Measurements from ENCODE around the gene MKNK2. TPM values are rescaled to one million over a fixed set of nuclear protein-coding genes. Genes with fewer than 3 reads are reported as not detected.

MKNK2 gene
- polyA plus RNA-seq, 1 experiment = 31.1 TPM

GRCh38 chr19:2060884-2061494 lies 9.9 kb upstream of the MKNK2 start:
- ChIA-PET POLR2A (interaction anchor here (0.6 to 0.8 kb wide), 2 partner anchors 13 to 98 kb away, joined by 3 to 4 read pairs; no protein-coding TSS in a partner anchor), CTCF (no interaction called here)
- Histone ChIP-seq H3K27me3 (ENCODE audit: control insufficient read depth, insufficient read depth, low read length) (no peaks in the 10 kb centered on the region), H3K27ac (ENCODE audit: low read depth, low read length) (peak overlapping the region; percentile 96), H3K4me3 (ENCODE audit: low read depth, low read length) (peak overlapping the region; percentile 58), H3K9me3 (ENCODE audit: control insufficient read depth, insufficient read depth, low read length) (peaks cover 4% of the 10 kb centered on the region; the same call in 1 of the 2 replicates)
- no peak for DNase-seq (ENCODE audit: low read depth, low spot score)
- TF ChIP-seq, protein P1, sequence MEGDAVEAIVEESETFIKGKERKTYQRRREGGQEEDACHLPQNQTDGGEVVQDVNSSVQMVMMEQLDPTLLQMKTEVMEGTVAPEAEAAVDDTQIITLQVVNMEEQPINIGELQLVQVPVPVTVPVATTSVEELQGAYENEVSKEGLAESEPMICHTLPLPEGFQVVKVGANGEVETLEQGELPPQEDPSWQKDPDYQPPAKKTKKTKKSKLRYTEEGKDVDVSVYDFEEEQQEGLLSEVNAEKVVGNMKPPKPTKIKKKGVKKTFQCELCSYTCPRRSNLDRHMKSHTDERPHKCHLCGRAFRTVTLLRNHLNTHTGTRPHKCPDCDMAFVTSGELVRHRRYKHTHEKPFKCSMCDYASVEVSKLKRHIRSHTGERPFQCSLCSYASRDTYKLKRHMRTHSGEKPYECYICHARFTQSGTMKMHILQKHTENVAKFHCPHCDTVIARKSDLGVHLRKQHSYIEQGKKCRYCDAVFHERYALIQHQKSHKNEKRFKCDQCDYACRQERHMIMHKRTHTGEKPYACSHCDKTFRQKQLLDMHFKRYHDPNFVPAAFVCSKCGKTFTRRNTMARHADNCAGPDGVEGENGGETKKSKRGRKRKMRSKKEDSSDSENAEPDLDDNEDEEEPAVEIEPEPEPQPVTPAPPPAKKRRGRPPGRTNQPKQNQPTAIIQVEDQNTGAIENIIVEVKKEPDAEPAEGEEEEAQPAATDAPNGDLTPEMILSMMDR (IDR thresholded peaks at IDR 0.05; ENCODE audit: low read depth, low read length) = no peak

GRCh38 chr19:2059422-2060201 lies 8.6 kb upstream of the MKNK2 start:
- ChIA-PET CTCF (interaction anchor here (0.6 to 0.9 kb wide), 2 partner anchors 10 kb away, joined by 3 to 4 read pairs; no protein-coding TSS in a partner anchor), POLR2A (no interaction called here)
- Histone ChIP-seq H3K4me3 (ENCODE audit: low read depth, low read length) (no peak overlapping the region), H3K9me3 (ENCODE audit: control insufficient read depth, insufficient read depth, low read length) (peaks cover 4% of the 10 kb centered on the region; the same call in 1 of the 2 replicates), H3K27ac (ENCODE audit: low read depth, low read length) (peak overlapping the region; percentile 96), H3K27me3 (ENCODE audit: control insufficient read depth, insufficient read depth, low read length) (no peaks in the 10 kb centered on the region)
- no peak for DNase-seq (ENCODE audit: low read depth, low spot score)
- TF ChIP-seq, protein P1 (IDR thresholded peaks at IDR 0.05; ENCODE audit: low read depth, low read length) = no peak

DNA sequence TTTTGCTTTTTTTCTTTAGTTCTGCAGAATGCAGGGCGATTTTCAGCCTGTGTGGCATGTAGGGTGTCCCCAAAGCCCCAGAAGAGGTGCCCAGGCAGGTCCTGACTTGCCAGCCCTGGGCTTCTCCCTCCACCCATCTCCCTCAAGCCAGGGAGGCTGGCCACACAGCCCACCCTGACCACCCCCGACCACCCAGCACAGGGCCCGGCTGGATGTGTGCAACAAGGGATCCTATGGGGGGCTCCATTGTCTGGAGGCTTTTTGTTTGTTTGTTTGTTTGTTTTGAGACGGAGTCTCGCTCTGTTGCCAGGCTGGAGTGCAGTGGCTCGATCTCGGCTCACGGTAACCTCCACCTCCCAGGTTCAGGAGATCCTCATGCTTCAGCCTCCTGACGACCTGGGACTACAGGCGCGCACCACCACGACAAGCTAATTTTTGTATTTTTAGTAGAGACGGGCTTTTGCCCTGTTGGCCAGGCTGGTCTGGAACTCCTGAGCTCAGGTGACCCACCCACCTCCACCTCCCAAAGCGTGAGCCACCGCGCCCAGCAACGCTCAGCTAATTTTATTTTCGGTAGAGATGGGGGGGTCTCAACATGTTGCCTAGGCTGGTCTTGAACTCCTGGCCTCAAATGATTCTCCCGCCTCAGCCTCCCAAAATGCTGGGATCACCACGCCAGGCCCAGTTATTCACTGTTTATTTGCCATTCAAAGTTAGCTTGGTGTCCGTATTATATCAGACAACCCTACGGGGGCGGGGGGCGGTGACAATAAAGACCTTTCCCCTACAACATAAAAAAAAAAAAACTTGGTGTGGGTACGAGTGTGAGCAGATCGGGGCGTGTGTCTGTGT lies 7.8 kb upstream of the MKNK2 start:
- peaks cover 4% of the 10 kb centered on the region; the same call in 1 of the 2 replicates for H3K9me3 ChIP-seq (ENCODE audit: control insufficient read depth, insufficient read depth, low read length)
- TF ChIP-seq, protein P1 (IDR thresholded peaks at IDR 0.05; ENCODE audit: low read depth, low read length) = no peak
- ChIA-PET POLR2A (interaction anchor here (0.6 kb wide), 1 partner anchor 67 kb away, joined by 3 read pairs; no protein-coding TSS in a partner anchor), CTCF (interaction anchor here (0.6 to 0.9 kb wide), 2 partner anchors 10 to 11 kb away, joined by 3 to 4 read pairs; no protein-coding TSS in a partner anchor)
- no peaks in the 10 kb centered on the region for H3K27me3 ChIP-seq (ENCODE audit: control insufficient read depth, insufficient read depth, low read length)
- no peak for DNase-seq (ENCODE audit: low read depth, low spot score)
- H3K4me3 ChIP-seq (ENCODE audit: low read depth, low read length) = no peak overlapping the region
- H3K27ac ChIP-seq (ENCODE audit: low read depth, low read length) = peak overlapping the region; percentile 96

DNA sequence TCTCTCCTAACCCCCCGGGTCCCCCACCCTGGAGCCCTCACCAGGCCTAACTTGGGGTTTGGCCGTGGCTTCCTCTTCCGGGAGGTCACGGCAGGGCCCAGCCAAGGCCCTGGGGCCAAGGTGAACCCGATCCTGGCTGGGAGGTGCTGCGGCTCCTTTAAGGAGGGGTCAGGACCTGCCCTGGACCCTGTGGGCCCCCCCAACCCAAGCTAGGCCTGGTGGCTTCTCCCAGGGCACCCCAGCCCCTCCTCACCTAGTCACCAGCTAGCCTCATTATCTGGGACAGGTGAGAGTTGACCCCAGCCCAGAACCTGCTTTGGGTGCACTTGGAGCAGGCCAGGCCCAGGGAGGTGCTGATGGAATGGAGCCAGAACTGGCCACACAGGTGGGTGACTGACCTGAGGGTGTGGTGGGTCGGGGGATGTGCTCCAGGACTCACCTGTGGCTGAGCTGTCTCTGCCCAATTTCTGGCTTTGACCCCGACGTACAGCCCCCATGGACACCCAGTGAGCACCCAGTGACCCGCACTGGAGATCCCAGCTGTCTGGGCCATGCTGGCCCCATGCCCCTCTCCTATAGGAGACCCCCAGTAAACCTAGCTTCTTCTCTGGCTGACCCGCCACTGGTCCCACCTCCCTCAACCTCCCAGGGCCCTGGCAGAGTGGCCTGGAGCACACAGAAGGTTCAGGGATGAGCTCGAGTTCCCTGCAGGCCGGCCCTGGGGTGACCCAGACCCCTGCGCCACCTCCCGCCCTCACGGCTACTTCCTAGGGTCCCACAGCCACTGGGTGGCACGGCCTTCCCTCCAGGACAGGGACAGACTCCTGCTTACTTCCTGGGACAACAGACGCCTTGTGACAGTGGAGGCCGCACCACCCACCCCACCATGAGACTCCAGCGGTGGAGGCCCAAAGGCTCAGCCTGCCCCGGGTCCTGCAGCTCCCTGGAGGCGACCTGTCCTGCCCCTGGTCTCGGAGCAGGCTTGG lies 6.7 kb upstream of the MKNK2 start:
- H3K4me3 ChIP-seq (ENCODE audit: low read depth, low read length) = no peak overlapping the region
- POLR2A ChIA-PET = no interaction called here
- peak overlapping the region; percentile 31 for H3K27ac ChIP-seq (ENCODE audit: low read depth, low read length)
- CTCF ChIA-PET = no interaction called here
- H3K27me3 ChIP-seq (ENCODE audit: control insufficient read depth, insufficient read depth, low read length) = no peaks in the 10 kb centered on the region
- TF ChIP-seq, protein P1 (IDR thresholded peaks at IDR 0.05; ENCODE audit: low read depth, low read length) = no peak
- DNase-seq (ENCODE audit: low read depth, low spot score) = no peak
- H3K9me3 ChIP-seq (ENCODE audit: control insufficient read depth, insufficient read depth, low read length) = peaks cover 4% of the 10 kb centered on the region; the same call in 1 of the 2 replicates
